ENCODE data around the gene SGK1.
A peak's percentile ranks its signal among the peaks of the same experiment; 100 is the strongest.

SGK1 gene

DNA sequence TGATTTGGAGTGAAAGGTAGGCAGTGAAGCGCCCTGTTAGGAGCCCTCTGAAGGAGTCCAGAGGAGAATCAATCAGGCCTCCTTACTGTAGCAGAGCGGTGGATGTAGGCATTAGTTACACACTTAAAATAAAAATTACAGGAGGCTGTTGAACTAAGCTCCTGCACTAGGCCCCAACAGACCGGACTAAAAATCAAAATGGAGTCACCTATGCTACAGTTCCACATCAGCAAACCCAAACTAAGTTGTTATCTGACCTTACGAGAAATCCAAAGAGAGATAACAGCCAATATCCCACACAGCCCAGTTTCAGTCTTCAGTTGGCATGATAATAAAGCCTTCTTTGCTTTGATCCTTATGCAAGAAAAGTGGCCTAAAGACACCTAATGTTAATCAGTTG, 26.8 kb downstream of the SGK1 start:
- Histone ChIP-seq H3F3A (ENCODE audit: control insufficient read depth, insufficient read depth) (no peaks in the 10 kb centered on the region), H3K36me3 (ENCODE audit: control insufficient read depth, low read length) (no peaks in the 10 kb centered on the region), H3K79me2 (ENCODE audit: control insufficient read depth, low read length) (no peaks in the 10 kb centered on the region), H3K4me1 (ENCODE audit: control insufficient read depth, low read length) (peaks cover 19% of the 10 kb centered on the region), H3K9me3 (ENCODE audit: control insufficient read depth, insufficient read depth, low read length) (no peaks in the 10 kb centered on the region), H3K9me2 (replicated peaks; ENCODE audit: control insufficient read depth, low read length) (no peaks in the 10 kb centered on the region), H4K20me1 (ENCODE audit: control insufficient read depth, insufficient read depth, low read depth, low read length) (no peaks in the 10 kb centered on the region), H3K4me2 (ENCODE audit: low read length) (no peak overlapping the region), H3K27ac (ENCODE audit: low read depth, low read length) (no peak overlapping the region), H3K27me3 (ENCODE audit: control insufficient read depth, low read length) (no peaks in the 10 kb centered on the region), H3K4me3 (ENCODE audit: low read length) (no peak overlapping the region)
- TF ChIP-seq, protein P1, sequence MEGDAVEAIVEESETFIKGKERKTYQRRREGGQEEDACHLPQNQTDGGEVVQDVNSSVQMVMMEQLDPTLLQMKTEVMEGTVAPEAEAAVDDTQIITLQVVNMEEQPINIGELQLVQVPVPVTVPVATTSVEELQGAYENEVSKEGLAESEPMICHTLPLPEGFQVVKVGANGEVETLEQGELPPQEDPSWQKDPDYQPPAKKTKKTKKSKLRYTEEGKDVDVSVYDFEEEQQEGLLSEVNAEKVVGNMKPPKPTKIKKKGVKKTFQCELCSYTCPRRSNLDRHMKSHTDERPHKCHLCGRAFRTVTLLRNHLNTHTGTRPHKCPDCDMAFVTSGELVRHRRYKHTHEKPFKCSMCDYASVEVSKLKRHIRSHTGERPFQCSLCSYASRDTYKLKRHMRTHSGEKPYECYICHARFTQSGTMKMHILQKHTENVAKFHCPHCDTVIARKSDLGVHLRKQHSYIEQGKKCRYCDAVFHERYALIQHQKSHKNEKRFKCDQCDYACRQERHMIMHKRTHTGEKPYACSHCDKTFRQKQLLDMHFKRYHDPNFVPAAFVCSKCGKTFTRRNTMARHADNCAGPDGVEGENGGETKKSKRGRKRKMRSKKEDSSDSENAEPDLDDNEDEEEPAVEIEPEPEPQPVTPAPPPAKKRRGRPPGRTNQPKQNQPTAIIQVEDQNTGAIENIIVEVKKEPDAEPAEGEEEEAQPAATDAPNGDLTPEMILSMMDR (IDR thresholded peaks at IDR 0.05; ENCODE audit: low read depth, low read length, poor library complexity, severe bottlenecking): no peak
- TF ChIP-seq EZH2phosphoT487 (IDR thresholded peaks at IDR 0.05; ENCODE audit: borderline replicate concordance, low read length): no peak

DNA sequence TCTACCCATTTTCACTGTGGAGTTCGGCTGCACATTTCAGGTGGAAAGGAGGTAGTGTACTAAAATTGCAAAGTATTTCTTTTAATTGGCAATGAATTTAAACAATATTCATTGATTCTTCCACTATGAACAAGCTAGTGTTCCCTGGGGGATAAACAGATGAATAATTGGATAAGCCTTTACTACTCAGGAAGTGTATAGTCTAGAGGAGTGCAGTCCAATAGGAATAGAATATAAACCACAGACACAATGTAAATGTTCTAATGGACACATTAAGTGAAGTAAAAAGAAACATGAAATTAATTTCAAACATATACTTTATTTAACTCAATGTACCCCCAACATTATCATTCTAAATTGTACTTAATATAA, 28.7 kb downstream of the SGK1 start:
- peaks cover 26% of the 10 kb centered on the region for H3K4me1 ChIP-seq (ENCODE audit: control insufficient read depth, low read length)
- H3K27ac ChIP-seq (ENCODE audit: low read depth, low read length): no peak overlapping the region
- H3K9me3 ChIP-seq (ENCODE audit: control insufficient read depth, insufficient read depth, low read length): no peaks in the 10 kb centered on the region
- H3K27me3 ChIP-seq (ENCODE audit: control insufficient read depth, low read length): no peaks in the 10 kb centered on the region
- no peaks in the 10 kb centered on the region for H3K36me3 ChIP-seq (ENCODE audit: control insufficient read depth, low read length)
- no peaks in the 10 kb centered on the region for H3F3A ChIP-seq (ENCODE audit: control insufficient read depth, insufficient read depth)
- H3K4me3 ChIP-seq (ENCODE audit: low read length): no peak overlapping the region
- H3K4me2 ChIP-seq (ENCODE audit: low read length): peak overlapping the region; percentile 27
- H3K9me2 ChIP-seq (replicated peaks; ENCODE audit: control insufficient read depth, low read length): no peaks in the 10 kb centered on the region
- no peaks in the 10 kb centered on the region for H4K20me1 ChIP-seq (ENCODE audit: control insufficient read depth, insufficient read depth, low read depth, low read length)
- TF ChIP-seq, protein P1 (IDR thresholded peaks at IDR 0.05; ENCODE audit: low read depth, low read length, poor library complexity, severe bottlenecking): no peak
- no peak for TF ChIP-seq EZH2phosphoT487 (IDR thresholded peaks at IDR 0.05; ENCODE audit: borderline replicate concordance, low read length)
- H3K79me2 ChIP-seq (ENCODE audit: control insufficient read depth, low read length): no peaks in the 10 kb centered on the region

DNA sequence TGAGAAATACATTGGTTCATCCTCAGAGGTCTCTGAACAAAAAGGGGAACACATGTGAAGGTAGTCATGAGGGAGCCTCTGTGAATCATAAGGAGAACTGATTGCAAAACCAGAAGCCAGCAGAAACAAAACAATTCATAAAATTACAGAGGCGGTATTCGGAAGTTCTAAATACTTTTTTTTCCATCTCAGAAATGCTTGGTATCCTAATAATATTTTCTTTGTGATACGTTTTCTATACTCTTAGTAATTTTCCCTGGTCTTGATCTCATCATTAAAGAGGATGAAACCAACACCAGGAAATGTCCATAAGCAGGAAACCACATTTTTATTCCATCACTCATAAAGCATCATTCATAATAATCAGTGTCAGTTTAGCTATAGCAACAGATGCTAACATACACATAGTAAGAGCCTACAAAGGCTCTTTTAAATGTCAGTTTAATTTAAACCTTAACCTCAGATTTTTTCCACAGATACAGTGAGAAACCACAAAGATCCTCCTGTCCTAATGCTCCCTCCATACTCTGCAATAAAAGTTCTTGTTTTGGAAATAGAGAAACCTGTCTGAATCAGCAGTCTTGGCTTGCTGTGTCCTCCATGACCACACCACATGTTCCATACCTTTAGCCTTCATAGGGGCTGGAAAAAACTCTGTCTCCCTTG, 29.2 kb downstream of the SGK1 start:
- Histone ChIP-seq H3F3A (ENCODE audit: control insufficient read depth, insufficient read depth) (no peaks in the 10 kb centered on the region), H3K4me1 (ENCODE audit: control insufficient read depth, low read length) (peaks cover 26% of the 10 kb centered on the region), H3K9me3 (ENCODE audit: control insufficient read depth, insufficient read depth, low read length) (no peaks in the 10 kb centered on the region), H3K27me3 (ENCODE audit: control insufficient read depth, low read length) (no peaks in the 10 kb centered on the region), H3K36me3 (ENCODE audit: control insufficient read depth, low read length) (no peaks in the 10 kb centered on the region), H3K9me2 (replicated peaks; ENCODE audit: control insufficient read depth, low read length) (no peaks in the 10 kb centered on the region), H4K20me1 (ENCODE audit: control insufficient read depth, insufficient read depth, low read depth, low read length) (no peaks in the 10 kb centered on the region), H3K27ac (ENCODE audit: low read depth, low read length) (no peak overlapping the region), H3K4me2 (ENCODE audit: low read length) (peak overlapping the region; percentile 27), H3K79me2 (ENCODE audit: control insufficient read depth, low read length) (no peaks in the 10 kb centered on the region), H3K4me3 (ENCODE audit: low read length) (no peak overlapping the region)
- TF ChIP-seq, protein P1 (IDR thresholded peaks at IDR 0.05; ENCODE audit: low read depth, low read length, poor library complexity, severe bottlenecking): no peak
- no peak for TF ChIP-seq EZH2phosphoT487 (IDR thresholded peaks at IDR 0.05; ENCODE audit: borderline replicate concordance, low read length)

Measured in DOHH2 (cell line).